ENCODE measurements around the gene ERCC3.

The ERCC3 gene

DNA sequence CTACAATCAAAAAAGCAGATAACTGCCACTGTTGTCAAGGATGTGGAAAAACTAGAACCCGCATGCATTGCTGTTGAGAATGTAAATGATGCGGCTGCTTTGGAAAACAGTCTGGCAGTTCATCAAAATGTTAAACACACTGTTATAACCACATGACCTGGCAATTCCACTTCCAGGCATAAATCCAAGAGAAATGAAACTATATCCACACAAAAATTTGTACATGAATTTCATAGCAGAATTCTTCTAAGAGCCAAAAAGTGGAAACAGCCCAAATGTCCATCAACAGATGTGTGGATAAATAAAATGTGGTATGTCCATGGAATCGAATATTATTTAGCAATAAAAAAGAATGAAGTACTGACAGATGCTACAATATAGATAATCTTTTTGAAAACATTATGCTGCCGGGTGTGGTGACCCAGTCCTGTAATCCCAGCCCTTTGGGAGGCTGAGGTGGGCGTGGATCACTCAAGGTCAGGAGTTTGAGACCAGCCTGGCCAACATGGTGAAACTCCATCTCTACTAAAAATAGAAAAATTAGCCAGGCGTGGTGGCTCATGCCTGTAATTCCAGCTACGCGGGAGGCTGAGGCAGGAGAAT, 32.0 kb downstream of the ERCC3 start:
- H3K27me3 ChIP-seq, result no peaks in the 10 kb centered on the region
- no peak overlapping the region for H3K4me3 ChIP-seq
- intact Hi-C loops (cut with DNase I; ENCODE audit: low total_unique reads), result no loop called here
- TF ChIP-seq CTCF (IDR thresholded peaks at IDR 0.05), result no peak
- H3K36me3 ChIP-seq, result peaks cover 46 to 61% (median 54%) of the 10 kb centered on the region in 3 donors
- H3K4me1 ChIP-seq, result no peaks in the 10 kb centered on the region
- no peak for DNase-seq
- H3K27ac ChIP-seq, result no peak overlapping the region
- peaks cover 0 to 3% (median 0%) of the 10 kb centered on the region in 3 donors for H3K9me3 ChIP-seq

GRCh38 chr2:127259355-127259754, 34.6 kb downstream of the ERCC3 start:
- H3K9me3 ChIP-seq, result peaks cover 0 to 3% (median 0%) of the 10 kb centered on the region in 3 donors
- intact Hi-C loops (cut with DNase I; ENCODE audit: low total_unique reads), result no loop called here
- no peak for DNase-seq
- H3K4me1 ChIP-seq, result no peaks in the 10 kb centered on the region
- no peak overlapping the region for H3K27ac ChIP-seq
- peaks cover 52 to 69% (median 59%) of the 10 kb centered on the region in 3 donors for H3K36me3 ChIP-seq
- no peaks in the 10 kb centered on the region for H3K27me3 ChIP-seq
- H3K4me3 ChIP-seq, result no peak overlapping the region
- no peak for TF ChIP-seq CTCF (IDR thresholded peaks at IDR 0.05)

DNA sequence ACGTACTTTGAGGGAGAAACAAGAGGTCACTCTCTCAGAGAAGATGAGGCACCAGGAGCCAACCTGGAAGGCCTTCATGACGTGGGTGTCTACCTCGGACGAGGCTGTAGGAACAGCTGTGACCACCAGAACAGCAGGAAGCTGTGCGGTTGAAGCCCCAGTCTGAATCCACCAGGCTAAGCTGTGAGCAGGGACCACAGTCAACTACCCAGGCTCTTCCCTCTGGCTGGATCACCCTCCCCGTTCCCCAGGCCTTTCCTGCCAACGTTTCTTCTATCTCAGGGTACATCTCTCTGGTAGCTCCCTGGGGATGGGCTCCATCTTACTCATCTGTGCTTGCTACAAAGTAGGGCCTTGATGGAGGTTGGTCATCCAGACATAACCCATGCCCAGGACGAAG, 37.1 kb downstream of the ERCC3 start:
- H3K9me3 ChIP-seq, result no peaks in the 10 kb centered on the region
- no peak overlapping the region for H3K4me3 ChIP-seq
- H3K27me3 ChIP-seq, result no peaks in the 10 kb centered on the region
- H3K27ac ChIP-seq, result no peak overlapping the region
- intact Hi-C loops (cut with DNase I; ENCODE audit: low total_unique reads), result no loop called here
- H3K4me1 ChIP-seq, result no peaks in the 10 kb centered on the region
- H3K36me3 ChIP-seq, result peaks cover 46 to 58% (median 46%) of the 10 kb centered on the region in 3 donors
- no peak for DNase-seq
- no peak for TF ChIP-seq CTCF (IDR thresholded peaks at IDR 0.05)

DNA sequence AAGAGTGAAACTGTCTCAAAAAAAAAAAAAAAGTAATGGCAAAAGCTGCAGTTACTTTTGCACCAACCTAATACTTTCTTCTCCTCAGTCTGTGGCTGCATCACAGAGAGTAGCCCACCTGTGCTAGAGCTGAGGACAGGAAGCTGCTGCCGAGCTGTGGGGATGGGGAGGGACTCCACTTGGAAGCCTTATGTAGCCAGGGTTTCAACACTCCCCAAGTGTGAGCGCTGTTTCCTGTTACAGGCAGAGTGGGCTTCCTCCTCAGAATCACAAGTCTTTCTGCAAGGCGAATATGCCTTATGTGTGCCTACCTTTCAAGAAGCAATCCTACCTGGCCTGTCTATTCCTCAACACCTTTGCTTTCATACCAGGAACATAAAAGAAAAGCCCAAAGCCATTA, 37.6 kb downstream of the ERCC3 start:
- H3K4me3 ChIP-seq, result no peak overlapping the region
- DNase-seq, result no peak
- peaks cover 46 to 57% (median 46%) of the 10 kb centered on the region in 3 donors for H3K36me3 ChIP-seq
- H3K9me3 ChIP-seq, result no peaks in the 10 kb centered on the region
- H3K27me3 ChIP-seq, result no peaks in the 10 kb centered on the region
- no peak for TF ChIP-seq CTCF (IDR thresholded peaks at IDR 0.05)
- no peak overlapping the region for H3K27ac ChIP-seq
- H3K4me1 ChIP-seq, result no peaks in the 10 kb centered on the region
- intact Hi-C loops (cut with DNase I; ENCODE audit: low total_unique reads), result no loop called here

- TF ChIP-seq CTCF (IDR thresholded peaks at IDR 0.05), result no peak
These were observed 38.2 kb downstream of the ERCC3 start for GRCh38 chr2:127255721-127256120.

GRCh38 chr2:127255146-127255545, 38.8 kb downstream of the ERCC3 start:
- no peaks in the 10 kb centered on the region for H3K27me3 ChIP-seq
- no peak for DNase-seq
- no peaks in the 10 kb centered on the region for H3K9me3 ChIP-seq
- no peak overlapping the region for H3K27ac ChIP-seq
- no peak overlapping the region for H3K4me3 ChIP-seq
- intact Hi-C loops (cut with DNase I; ENCODE audit: low total_unique reads), result no loop called here
- no peak for TF ChIP-seq CTCF (IDR thresholded peaks at IDR 0.05)
- peaks cover 35 to 44% (median 37%) of the 10 kb centered on the region in 3 donors for H3K36me3 ChIP-seq
- no peaks in the 10 kb centered on the region for H3K4me1 ChIP-seq

More at GRCh38 chr2:127255721-127256120, 38.2 kb downstream of the ERCC3 start:
- no peak for DNase-seq
- Histone ChIP-seq H3K27me3 (no peaks in the 10 kb centered on the region), H3K4me1 (no peaks in the 10 kb centered on the region), H3K36me3 (peaks cover 40 to 50% (median 41%) of the 10 kb centered on the region in 3 donors), H3K4me3 (no peak overlapping the region), H3K9me3 (no peaks in the 10 kb centered on the region), H3K27ac (no peak overlapping the region)
- intact Hi-C loops (cut with DNase I; ENCODE audit: low total_unique reads), result no loop called here
